Measurements from ENCODE around the gene THAP6. TPM values are rescaled to one million over a fixed set of nuclear protein-coding genes. Genes with fewer than 3 reads are reported as not detected.

THAP6 gene, protein sequence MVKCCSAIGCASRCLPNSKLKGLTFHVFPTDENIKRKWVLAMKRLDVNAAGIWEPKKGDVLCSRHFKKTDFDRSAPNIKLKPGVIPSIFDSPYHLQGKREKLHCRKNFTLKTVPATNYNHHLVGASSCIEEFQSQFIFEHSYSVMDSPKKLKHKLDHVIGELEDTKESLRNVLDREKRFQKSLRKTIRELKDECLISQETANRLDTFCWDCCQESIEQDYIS
- total RNA-seq (2022; extraction: Qiagen RNA extraction) = 5.0 to 6.6 TPM (median 6.1 TPM) in 5 replicates

DNA sequence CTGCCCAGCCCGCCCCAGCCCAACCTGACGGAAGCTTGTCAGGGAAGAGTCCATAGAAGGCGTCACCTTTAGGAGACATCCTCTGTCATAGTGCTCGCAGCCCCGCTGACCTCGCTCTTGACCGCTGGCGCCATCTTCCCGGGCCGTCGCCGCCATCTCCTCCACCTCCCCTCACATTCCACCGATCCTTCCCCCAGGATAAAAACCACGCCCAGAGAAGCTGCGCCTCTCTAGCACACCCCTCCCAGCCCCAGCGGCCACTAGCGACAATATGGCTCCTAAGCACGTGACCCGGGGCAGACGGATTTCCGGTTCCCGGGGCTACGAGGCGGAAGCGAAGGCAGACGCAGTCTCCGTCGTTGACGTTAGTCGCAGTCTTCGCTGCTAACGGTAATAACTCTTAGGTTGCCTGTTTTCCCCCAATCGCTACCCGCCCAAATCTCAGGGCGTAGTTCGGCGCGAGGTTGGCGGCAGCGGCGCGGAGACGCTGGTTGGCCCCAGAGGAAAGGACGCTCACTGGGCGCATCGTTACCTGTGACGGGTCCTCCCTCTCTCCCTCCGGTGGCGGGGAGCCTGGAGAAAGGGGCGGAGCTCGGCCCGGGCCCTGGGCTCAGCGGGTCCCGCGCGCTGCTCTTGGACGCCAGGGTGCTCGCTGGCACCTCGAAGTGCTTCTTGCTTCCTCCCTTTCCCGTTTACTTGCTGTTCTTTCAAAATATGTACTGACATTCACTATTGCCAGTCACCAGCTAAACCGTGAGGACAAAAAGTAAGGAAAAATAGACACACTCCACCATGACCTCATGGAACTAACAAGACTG lies at the start of gene THAP6, which contains the start of gene RCHY1:
Gene THAP6 (plus strand): TSS at position 343 of the 818 bp plus-strand sequence. CDS start 980 bp downstream, outside the sequence.
Gene RCHY1 (minus strand): TSS at position 273 of the 818 bp plus-strand sequence. CDS start 117 bp downstream, at position 156.

DNA sequence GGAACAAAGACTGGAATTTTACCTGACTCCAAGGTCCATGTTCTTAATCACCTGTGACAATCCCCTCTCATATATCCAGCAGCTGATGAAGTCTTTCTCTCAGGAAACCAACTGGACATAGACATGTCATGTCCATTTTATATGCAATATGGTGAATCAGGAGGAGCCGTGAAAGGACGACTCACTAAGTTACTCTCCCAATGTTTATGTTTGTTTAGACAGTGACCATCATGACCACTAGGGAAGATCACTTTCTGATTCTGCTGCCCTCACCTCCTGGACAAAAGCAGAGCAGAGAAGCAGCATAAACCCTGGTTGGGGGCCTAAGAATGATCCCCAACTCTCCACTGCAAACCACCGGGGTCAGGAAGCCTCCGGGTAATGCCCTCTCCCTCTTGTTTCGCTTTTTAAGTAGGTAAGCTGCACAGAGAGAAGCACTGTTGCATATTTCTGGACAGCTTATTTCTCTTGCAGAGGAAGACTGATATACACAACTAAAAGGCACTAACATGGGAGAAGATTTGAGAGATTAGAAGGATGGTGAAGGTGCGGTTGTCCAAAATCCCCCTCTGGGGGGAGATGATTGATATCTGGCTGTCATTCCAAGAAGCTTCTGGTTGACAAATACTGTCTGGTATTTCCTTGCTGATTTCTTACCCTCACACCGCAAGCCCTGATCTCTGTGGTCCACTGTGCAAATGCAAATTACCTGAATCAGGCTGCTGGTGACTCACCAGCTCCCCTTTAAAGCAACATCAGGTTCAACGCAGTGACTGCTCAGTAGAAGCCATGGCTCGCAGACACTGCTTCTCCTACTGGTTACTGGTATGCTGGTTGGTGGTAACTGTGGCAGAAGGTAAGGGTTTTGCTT lies 41.3 kb downstream of the THAP6 start, which contains the start of gene ODAPH:
Gene ODAPH (plus strand): TSS at position 773 of the 871 bp plus-strand sequence. CDS start 17 bp downstream, at position 790.

Other genes starting within 250 kb of the THAP6 start
- gene RCHY1, start 70 bp upstream of the THAP6 start, total RNA-seq (2022; extraction: Qiagen RNA extraction) = 13.2 to 18.6 TPM (median 15.4 TPM) in 5 replicates
- gene ODAPH, start 41.6 kb downstream of the THAP6 start, total RNA-seq (2022; extraction: Qiagen RNA extraction) = 0.14 to 0.21 TPM in 2 of 5 replicates, not detected in the others
- gene CDKL2, start 116.1 kb downstream of the THAP6 start, total RNA-seq (2022; extraction: Qiagen RNA extraction) = 0.82 to 1.0 TPM (median 0.91 TPM) in 5 replicates
- gene G3BP2, start 158.9 kb downstream of the THAP6 start, total RNA-seq (2022; extraction: Qiagen RNA extraction) = 65.4 to 90.7 TPM (median 79.1 TPM) in 5 replicates
- 20.2 to 24.1 TPM (median 22.7 TPM) in 5 replicates for gene USO1, start 210.1 kb downstream of the THAP6 start, total RNA-seq (2022; extraction: Qiagen RNA extraction)

All from A549 treated with Mapracorat at 1 μM for 4 hours (cell line).